HS-5 (cell line): Measurements from ENCODE around the gene KCNE2.
"Not testable (repeated sequence)": the region's sequence is repeated elsewhere in the genome, so short reads cannot be mapped to it uniquely, and the experiment has no call there.

Source experiments
- DNase-seq: peaks from one replicate; pipeline ENCODE4 v3.0.0-alpha.2; 2012; ENCODE audit warnings: low read depth

The KCNE2 gene

GRCh38 chr21:34353182-34353581 lies 10.6 kb upstream of the KCNE2 start:
- no peak for DNase-seq

GRCh38 chr21:34354836-34355235 lies 9.0 kb upstream of the KCNE2 start:
- DNase-seq, result no peak

- no peak for DNase-seq
Observed at GRCh38 chr21:34355570-34355969, 8.2 kb upstream of the KCNE2 start.

GRCh38 chr21:34357889-34358288 lies 5.9 kb upstream of the KCNE2 start:
- no peak for DNase-seq

- DNase-seq, result no peak
Observed at GRCh38 chr21:34358866-34359265, 4.9 kb upstream of the KCNE2 start.

- DNase-seq, result no peak
Observed at GRCh38 chr21:34360488-34361241, 3.1 kb upstream of the KCNE2 start.

- no peak for DNase-seq
Observed at GRCh38 chr21:34362136-34362444, 1.7 kb upstream of the KCNE2 start.

- DNase-seq, result no peak
Observed at GRCh38 chr21:34362670-34363069, 1.1 kb upstream of the KCNE2 start.

GRCh38 chr21:34364921-34365320 lies 1.1 kb downstream of the KCNE2 start:
- DNase-seq, result no peak

- DNase-seq, result no peak
Observed at GRCh38 chr21:34365809-34366208, 2.0 kb downstream of the KCNE2 start.

GRCh38 chr21:34367320-34367935 lies 3.6 kb downstream of the KCNE2 start:
- DNase-seq, result peak; percentile 36

GRCh38 chr21:34369741-34370140 lies 5.9 kb downstream of the KCNE2 start:
- DNase-seq, result no peak

GRCh38 chr21:34372321-34372720 lies 8.5 kb downstream of the KCNE2 start:
- no peak for DNase-seq

GRCh38 chr21:34374462-34374861 lies 10.7 kb downstream of the KCNE2 start:
- DNase-seq, result not testable (repeated sequence)

- not testable (repeated sequence) for DNase-seq
Observed at GRCh38 chr21:34374940-34375618, 11.3 kb downstream of the KCNE2 start, which contains the start of gene SMIM11. TSS of gene SMIM11 (plus strand) at chr21:34375507. CDS start at chr21:34379505, 3,998 bp downstream.

GRCh38 chr21:34375619-34375972 lies 11.8 kb downstream of the KCNE2 start:
- not testable (repeated sequence) for DNase-seq

- DNase-seq, result not testable (repeated sequence)
Observed at GRCh38 chr21:34383138-34383537, 19.3 kb downstream of the KCNE2 start.

GRCh38 chr21:34383724-34384415 lies 20.1 kb downstream of the KCNE2 start:
- DNase-seq, result not testable (repeated sequence)

GRCh38 chr21:34400522-34400921 lies 36.7 kb downstream of the KCNE2 start:
- DNase-seq, result not testable (repeated sequence)

- not testable (repeated sequence) for DNase-seq
Observed at GRCh38 chr21:34404742-34405141, 40.9 kb downstream of the KCNE2 start.

GRCh38 chr21:34405686-34406085 lies 41.9 kb downstream of the KCNE2 start:
- not testable (repeated sequence) for DNase-seq

GRCh38 chr21:34406102-34406501 lies 42.3 kb downstream of the KCNE2 start:
- DNase-seq, result not testable (repeated sequence)

- not testable (repeated sequence) for DNase-seq
Observed at GRCh38 chr21:34406676-34407075, 42.9 kb downstream of the KCNE2 start.
